NCI-H1105 treated with DMSO at 0.1 percent for 48 hours (cell line): Measurements from ENCODE around the gene NPHS1.
"Not testable (repeated sequence)": the region's sequence is repeated elsewhere in the genome, so short reads cannot be mapped to it uniquely, and the experiment has no call there.

Experiments
- DNase-seq: peaks from one replicate; lab custom pipeline; 2025; lab: John Stamatoyannopoulos, UW

The NPHS1 gene

DNA sequence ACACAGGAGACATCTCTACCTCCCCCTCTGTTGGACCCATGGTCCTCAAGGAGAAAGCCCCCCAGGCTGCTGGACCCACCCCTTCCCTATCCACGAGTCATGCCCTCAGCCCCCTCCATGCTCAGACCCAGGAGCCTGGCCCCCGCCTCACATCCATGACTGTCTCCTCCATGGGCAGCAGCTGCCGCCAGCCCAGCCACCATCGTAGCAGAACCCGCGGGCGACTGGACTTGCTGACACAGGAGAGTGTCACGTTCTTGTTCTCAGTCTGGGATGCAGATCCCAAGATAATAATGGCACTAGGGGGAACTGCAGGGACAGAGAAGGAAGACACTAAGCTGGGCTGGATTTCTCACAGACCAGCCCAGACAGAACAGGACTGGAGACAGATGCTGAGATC is 3.8 kb downstream of the NPHS1 start:
- no peak for DNase-seq

DNA sequence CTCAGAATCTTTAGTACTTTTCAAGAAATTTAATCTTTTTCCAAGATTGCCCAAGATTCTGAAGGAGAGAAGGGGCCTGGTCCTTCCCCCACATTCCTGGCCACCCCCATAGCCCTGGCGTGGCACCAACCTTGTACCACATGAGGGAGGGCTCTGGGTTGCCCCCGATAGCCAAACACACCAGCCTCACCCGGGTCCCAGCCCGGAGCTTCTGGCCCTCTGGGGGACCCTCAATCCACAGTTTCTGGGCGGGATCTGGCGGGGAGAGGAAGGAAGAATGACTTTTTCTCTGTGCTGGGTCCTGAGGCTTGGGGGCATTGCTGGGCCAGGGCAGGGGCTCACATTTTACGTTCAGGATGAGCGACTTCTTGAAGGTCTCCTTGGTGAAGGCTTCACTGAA is 4.4 kb downstream of the NPHS1 start:
- no peak for DNase-seq

DNA sequence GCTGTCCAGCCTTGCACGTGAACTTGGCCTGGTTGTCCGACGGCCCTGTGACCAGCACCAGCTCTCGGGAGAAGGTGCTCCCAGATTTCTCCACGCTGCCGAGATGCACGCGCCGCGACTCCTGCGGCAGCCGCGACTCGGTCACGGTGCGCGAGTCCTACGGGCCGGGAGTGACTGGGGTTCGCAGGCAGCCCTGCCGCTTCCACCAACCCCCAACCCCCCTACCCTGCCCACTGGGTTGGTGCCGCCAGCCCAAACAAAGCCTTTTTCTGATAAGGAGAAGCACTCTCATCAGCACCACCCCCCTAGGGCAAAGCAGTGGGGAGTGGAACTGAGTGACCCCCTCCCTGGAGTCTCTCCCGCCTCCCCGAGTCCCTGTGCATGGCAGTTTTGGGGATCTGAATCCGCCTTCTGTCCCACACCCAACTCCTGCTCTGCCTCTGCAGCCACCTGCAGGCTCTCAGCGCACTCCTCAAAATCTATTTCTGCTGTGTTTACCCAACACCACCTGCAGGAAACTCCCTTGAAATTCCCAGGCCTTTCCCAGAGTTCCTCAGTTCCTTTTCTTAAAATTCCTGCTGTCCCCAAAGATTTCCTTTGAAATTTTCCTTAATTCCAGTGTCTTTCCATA is 6.2 kb downstream of the NPHS1 start:
- DNase-seq, result peak; percentile 44

DNA sequence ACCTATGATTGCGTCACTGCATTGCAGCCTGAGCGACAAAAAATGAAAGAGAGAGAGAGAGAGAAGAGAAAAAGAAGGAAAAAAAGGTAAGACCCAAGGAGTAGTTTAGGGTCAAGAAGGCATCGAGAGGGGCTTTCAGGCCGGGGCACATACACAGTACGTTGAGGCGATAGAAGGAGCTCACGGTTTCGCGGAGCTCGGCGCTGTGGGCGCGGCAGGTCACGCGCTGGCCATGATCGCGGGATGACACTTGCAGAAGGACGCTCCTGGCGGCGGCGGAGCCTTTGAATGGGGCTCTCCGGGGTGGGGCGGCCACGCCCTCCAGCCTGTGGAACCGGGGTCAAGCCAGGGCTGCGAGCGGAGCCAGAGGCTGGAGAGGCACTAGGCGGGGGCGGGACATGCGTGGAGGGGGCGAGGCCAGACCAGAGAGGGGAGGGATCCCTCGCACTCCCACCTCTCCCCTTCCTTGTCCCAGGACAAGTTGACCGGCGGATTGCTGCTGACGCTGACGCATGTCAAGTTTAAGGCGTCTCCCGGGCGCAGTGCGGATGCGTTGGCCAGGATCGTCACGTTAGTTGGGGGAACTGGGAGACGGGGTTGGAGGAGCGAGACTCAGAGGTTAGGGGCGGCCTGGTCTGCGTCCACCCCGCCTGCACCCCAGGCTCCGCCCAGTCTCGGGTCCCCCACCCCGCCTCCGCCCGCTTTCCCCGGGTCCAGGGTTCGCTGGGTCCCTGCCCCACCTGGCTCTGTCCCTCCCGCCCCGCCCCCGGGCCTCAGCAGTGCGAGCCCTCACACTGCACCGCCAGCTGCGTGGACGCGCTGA is 6.9 kb downstream of the NPHS1 start:
- DNase-seq, result peak; percentile 21

DNA sequence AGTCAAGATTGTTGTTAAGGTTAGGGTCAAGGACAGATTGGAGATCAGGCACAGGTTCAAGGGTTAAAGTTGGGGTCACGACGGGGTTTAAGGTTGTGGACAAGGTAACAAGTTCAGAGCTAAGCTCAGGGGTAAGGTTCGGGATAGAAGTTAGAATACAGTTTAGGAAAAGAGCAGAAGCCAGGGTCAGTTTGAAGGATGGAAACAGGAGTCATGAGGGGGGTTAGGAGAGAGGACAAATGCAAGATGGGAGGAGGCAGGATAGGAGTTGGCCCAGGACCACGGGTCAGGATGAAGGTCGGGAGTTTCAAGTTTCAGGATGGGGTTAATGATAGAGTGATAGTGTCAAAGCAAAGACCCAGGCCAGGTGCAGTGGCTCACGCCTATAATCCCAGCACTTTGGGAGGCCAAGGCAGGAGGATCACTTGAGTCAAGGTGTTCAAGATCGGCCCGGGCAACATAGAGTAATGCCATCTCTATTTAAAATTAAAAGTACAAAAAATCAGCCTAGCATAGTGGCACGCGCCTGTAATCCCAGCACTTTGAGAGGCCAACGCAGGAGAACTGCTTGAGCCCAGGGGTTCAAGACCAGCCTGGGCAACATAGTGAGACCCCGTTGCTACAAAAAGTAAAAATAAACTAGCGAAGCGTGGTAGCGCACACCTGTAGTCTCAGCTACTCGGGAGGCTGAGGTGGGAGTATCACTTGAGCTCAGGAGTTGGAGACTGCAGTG is 7.7 kb downstream of the NPHS1 start:
- no peak for DNase-seq

DNA sequence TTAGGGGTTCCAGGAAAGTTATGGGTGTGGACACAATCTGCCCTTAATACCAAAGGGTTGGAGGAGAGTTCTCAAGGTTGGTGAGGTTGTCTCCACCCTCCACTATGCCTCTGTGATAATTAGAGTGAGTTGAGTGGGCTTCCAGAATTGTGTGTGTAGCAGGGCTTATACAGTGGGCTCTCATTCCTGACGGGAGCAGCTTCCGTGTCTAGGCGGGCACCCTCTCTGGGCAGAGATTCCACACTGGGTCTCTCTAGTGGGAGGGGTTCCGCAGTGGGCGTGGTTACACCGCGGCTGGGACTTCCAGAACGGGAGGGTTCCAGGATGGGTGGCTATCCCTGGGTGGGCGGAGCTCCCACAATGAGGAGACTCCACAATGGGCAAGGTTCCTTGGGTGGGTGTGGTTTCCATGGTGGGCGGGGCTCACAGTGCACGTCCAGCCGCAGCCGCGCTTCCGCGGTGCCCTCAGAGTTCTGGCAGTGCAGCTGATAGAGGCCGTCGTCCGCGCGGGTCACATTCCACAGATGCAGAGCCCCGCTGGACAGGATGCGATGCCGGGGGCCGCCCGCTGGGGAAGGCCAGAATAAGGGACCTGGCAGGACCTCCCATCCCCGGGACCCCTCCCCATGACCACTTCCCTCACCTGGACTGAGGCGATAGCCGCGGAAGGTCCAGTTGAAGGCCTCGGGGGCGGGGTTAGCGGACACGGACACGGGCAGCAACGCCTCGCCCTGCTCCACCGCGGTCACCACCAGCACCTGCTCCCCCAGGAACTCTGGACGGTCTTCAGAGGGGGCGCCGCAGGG is 8.4 kb downstream of the NPHS1 start:
- no peak for DNase-seq

DNA sequence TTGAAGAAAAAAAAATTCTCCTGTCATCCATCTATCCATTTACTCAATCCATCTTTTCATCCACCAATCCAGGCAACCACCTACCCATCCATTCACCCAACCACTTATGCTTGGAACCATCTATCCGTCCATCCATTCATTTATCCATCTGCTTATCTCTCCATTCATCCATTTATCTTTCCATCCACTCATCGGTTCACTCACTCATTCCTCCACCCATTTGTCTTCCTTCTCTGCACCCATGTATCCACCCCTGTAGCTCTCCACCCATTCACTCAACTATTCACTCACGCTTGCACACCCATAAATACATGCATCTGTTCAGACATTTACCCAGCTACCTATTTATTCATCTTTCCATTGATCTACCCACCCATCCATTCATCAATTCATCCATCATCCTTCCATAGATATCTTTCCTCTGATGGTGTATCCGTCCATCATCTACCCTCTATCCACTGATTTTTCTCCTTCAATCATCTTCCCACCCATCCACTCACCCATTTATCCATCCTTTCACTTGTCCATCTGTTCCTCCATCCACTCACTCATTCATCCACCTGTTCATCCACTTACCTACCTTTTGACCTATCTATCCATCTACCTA is 9.5 kb downstream of the NPHS1 start:
- no peak for DNase-seq

DNA sequence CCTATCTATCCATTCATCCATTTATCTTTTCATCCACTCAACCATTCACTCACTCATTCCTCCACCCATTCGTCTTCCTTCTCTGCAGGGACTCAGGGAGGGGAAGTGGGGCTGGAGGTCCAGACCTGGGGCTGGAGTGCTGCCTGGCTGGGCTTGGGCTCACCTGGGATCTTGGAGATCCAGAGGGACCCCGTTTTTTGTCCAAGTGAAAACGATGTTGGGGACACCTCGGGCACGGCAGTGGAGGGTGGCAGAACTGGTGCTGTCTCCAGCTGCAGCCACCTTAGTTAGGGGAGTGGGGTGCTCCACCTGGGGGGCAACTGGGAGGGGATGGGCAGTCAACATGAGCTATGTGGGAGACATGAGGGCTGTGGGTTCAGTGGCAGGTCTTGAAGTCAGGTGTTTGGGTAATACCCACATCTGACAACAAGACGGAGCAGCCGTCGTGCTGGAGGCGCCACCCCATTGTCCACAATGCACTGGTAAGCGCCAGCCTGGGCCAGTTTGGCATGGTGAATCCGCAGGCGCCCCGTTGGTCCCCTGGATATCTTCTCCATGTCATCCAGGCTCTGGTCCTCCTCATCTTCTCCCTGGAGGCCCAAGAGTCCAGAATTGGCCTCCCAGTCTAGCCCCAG is 10.2 kb downstream of the NPHS1 start:
- no peak for DNase-seq

DNA sequence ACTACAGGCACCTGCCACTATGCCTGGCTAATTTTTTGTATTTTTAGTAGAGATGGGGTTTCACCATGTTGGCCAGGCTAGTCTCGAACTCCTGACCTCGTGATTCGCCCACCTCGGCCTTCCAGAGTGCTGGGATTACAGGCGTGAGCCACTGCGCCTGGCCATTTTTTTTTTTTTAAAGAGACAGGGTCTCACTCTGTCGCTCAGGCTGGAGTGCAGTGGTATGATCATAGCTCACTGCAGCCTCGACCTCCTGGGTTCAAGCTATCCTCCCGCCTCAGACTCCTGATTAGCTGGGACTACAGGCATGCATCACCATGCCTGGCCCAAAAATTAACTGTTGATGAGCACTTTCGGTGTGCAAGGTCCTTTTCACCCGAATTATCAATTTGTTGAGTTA is 16.2 kb downstream of the NPHS1 start:
- not testable (repeated sequence) for DNase-seq

DNA sequence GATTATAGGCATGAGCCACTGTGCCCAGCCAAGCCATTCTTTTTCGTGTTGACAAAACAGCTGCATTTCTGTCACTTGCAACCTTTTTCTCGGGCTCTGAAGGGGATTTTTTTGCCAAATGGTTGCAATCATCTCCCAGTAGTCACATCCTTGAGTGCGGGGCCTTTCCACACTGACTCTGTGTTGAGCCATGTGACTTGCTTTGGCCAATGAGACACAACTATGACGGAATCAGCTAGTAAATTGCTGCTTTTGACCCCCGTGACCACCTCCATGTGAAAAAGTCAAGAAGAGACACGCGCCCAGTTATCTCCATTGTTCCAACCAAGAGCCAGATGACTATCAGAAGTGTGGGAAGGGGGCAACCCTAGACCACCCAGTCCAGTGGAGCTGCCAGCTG is 18.3 kb downstream of the NPHS1 start:
- DNase-seq, result no peak

DNA sequence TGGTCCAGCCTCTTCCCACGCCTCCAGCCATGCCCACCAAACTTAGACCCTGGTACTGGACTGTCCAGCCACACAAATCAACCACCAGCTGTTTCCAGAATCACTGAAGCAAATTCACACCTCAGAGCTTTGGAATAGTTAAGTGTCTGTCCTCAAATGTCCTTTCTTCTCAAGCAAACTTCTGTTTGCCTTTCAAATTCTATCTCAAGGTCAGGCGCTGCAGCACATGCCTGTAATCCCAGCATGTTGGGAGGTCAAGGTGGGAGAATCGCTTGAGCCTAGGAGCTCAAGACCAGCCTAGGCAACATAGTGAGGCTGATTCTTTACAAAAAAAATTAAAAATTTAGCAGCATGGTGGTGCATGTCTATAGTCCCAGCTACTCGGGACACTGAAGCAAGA is 20.2 kb downstream of the NPHS1 start:
- DNase-seq, result no peak

DNA sequence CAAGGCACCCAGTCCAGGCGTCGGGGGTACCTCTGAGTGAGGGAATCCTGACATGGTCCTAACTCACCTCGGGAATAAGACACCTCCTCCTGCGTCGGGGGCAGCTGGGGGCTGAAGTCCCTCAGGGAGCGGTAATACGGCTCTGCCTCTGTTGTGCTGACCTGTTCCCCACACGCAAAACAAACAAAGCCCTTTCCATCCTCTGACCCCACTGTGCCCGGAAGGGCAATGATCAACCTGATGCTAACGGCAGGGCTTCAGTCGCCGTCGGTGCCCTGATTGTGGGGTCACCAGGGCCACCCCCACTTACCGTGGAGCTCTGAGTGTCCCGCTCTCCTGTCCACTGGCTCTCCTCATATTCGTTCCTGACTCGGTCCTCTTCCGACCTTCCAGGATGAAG is 21.3 kb downstream of the NPHS1 start:
- DNase-seq, result no peak

DNA sequence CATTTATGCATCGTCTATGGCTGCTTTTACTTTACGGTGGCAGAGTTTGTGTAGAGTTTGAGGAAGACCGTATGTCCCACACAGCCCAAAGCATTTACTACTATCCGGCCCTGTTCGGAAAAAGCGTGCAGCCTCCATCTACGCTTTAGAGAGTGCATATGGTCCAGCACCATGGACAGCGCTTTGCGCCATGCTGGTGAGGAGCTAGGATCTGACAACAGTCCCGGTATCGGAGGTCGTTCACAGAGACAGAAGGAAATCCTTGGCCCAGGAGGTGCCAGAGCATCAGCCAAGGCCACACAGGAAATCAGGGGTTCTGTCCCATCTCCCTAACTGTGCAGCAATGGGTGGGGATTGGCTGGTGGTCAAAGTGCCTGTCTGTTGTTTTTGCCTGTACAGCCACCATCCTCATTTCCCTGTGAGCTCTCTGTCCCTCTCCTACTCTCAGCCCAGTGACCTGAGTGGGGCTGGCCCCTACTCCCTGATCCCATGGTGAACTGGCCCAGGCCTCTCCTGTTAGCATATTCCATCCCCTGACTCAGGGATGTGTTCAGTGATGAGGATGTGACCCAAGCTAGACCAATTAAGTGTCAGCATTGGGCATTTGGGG is 23.5 kb downstream of the NPHS1 start:
- DNase-seq, result no peak

DNA sequence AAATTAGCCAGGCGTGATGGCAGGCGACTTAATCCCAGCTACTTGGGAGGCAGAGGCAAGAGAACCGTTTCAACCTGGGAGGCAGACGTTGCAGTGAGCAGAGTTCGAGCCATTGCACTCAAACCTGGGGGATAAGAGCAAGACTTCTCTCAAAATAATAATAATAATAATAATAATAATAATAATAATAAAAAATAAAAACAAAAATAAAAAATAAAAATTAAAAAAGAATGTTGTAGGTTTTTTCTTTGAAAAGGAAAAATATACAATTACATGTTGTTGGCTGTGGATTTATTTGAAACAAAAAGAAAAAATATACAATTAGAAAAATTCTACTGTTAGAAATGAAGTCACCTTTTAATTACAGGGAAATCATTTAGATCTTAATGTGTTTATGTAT is 28.2 kb downstream of the NPHS1 start:
- no peak for DNase-seq

DNA sequence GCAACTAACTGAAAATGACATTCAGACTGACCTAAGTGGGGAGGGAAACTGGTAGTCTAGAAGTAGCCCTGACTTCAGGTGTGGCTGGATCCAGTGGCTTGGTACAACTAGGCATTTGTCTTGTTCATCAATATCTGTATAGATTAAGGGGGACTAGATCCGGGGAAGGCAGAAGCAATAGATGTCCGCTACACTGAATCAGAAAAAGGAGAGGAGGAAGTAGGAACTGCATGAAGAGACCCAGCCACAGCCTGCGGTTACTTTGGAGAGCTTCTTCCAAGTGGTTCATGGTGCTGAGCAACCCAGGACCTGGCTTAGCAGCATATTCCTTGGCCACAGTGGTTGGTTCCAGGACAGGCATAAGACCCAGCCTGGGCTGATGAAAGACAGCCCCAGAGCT is 29.7 kb downstream of the NPHS1 start:
- DNase-seq, result no peak

DNA sequence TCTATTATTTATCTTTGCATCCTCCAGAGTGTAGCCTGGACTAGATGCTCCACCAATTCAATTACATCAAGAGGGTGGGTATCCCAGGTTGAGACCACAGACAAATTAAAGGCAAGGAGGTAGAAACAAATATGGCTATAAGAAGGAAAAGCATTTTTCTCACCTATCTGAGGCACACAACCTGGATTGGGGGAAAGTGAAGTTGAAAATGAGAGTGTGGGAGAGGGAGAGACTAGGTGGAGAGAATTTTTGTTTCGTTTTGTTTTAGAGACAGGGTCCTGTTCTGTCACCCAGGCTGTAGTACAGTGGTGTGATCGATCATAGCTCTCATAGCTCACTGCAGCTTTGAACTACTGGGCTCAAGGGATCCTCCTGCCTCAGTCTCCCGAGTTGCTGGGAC is 33.9 kb downstream of the NPHS1 start:
- no peak for DNase-seq

DNA sequence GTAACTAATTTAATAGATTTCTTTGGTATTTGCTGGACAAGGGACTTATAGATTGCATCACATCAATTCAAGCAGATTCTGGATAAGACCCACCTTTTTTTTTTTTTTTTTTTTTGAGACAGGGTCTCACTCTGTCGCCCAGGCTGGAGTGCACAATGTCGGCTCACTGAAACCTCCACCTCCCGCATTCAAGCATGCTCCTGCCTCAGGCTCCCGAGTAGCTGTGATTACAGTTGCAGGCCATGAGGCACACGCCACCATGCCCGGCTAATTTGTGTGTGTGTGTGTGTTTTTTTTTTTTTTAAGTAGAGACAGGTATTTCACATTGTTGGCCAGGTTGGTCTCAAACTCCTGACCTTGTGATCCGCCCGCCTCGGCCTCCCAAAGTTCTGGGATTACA is 35.5 kb downstream of the NPHS1 start:
- DNase-seq, result no peak

DNA sequence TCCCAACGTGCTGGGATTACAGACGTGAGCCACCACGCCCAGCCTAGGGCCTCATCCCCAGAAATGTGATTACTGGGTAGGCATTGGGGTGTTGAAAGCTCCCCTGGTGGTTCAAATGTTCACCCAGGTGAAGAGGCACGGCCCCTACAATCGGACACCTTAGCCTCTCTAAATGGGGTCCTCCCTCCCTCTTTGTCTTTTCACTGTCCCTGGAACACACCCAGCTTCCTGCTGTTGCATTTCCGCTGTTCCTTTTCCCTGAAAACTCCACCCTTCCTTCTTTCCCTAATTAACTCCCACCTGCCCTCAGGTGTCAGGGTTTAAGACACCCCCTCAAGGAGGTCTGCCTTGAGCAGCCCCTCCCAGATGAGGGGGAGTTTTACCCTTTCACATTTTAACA is 36.0 kb downstream of the NPHS1 start:
- DNase-seq, result no peak

DNA sequence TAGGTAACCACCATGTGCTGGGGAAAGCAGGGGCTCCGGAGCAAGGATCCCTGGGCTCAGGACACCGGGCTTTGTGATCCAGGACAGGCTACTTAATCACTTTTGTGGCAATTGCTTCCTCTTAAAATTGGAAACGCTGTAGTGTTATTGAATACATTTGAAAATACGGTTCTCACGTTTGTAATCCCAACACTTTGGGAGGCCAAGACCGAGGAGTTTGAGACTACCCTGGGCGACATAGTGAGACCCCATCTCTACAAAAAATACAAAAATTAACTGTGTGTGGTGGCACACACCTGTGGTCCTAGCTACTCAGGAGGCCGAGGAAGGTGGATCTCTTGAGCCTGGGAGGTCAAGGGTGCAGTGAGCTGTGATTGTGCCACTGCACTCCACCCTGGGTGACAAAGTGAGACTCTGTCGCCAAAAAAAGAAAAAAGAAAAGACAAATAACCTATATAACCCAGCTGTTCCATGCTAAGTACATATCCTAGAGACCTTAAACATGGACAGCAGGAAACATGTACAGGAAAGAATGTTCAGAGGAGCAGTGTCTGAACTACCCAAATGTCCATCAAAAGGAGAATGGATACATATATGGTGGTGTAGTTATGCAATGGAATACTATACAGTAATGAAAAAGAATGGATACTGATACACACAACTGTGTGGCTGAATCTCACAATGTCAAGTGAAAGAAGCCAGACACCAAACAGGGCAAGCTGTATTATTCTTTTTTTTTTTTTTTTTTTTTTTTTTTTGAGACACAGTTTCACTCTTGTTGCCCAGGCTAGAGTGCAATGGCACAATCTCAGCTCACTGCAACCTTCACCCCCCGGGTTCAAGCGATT is 39.0 kb downstream of the NPHS1 start:
- no peak for DNase-seq
